ENCODE measurements around the gene KYAT1. TPM values are rescaled to one million over a fixed set of nuclear protein-coding genes. Genes with fewer than 3 reads are reported as not detected.
"Not testable (repeated sequence)": the region's sequence is repeated elsewhere in the genome, so short reads cannot be mapped to it uniquely, and the experiment has no call there.

KYAT1 gene
- total RNA-seq, 3 donors from 2014 or later (not counting 1 experiment from before 2014, with no cell fraction given) = 8.9 to 11.3 (median 9.1) TPM

GRCh38 chr9:128877852-128878251 is 3.9 kb downstream of the KYAT1 start:
- H3K9me3 ChIP-seq (ENCODE audit: control insufficient read depth, insufficient read depth, low read length) = no peaks in the 10 kb centered on the region

GRCh38 chr9:128870941-128871265 is 10.8 kb downstream of the KYAT1 start:
- H3K36me3 Mint-ChIP-seq; H3K4me3 ChIP-seq (ENCODE audit: low read length); H3K27ac ChIP-seq (ENCODE audit: low read length); H3K27ac Mint-ChIP-seq; DNase-seq; H3K9me3 ChIP-seq (ENCODE audit: control insufficient read depth, insufficient read depth, low read length); H3K4me1 ChIP-seq (ENCODE audit: control insufficient read depth, insufficient read depth, low read length); H3K4me1 Mint-ChIP-seq; H3K36me3 ChIP-seq (ENCODE audit: control insufficient read depth, insufficient read depth, low read length); H3K27me3 ChIP-seq (ENCODE audit: control insufficient read depth, insufficient read depth, low read length); H3K9me3 Mint-ChIP-seq; intact Hi-C loops (cut with micrococcal nuclease); H3K27me3 Mint-ChIP-seq (ENCODE audit: low read depth in 2 of 2); ATAC-seq; H3K4me3 Mint-ChIP-seq: not testable (repeated sequence)
- 88% methylated on average over 7 of the region's 7 CpGs for WGBS (ENCODE audit: insufficient coverage)

More at GRCh38 chr9:128877852-128878251, 3.9 kb downstream of the KYAT1 start:
- H3K36me3 ChIP-seq (ENCODE audit: control insufficient read depth, insufficient read depth, low read length) = no peaks in the 10 kb centered on the region
- Mint-ChIP-seq H3K27ac (no peak overlapping the region), H3K4me3 (no peak overlapping the region), H3K27me3 (ENCODE audit: low read depth in 2 of 2) (no peaks in the 10 kb centered on the region), H3K36me3 (no peaks in the 10 kb centered on the region), H3K9me3 (no peaks in the 10 kb centered on the region), H3K4me1 (peaks cover 24 to 27% of the 10 kb centered on the region in 2 donors)
- H3K4me3 ChIP-seq (ENCODE audit: low read length) = no peak overlapping the region
- no peak overlapping the region for H3K27ac ChIP-seq (ENCODE audit: low read length)
- DNase-seq (no peak), ATAC-seq (no peak)
- H3K4me1 ChIP-seq (ENCODE audit: control insufficient read depth, insufficient read depth, low read length) = peaks cover 10% of the 10 kb centered on the region
- TF ChIP-seq CTCF (IDR thresholded peaks at IDR 0.05) = no peak
- no peaks in the 10 kb centered on the region for H3K27me3 ChIP-seq (ENCODE audit: control insufficient read depth, insufficient read depth, low read length)
- WGBS (ENCODE audit: insufficient coverage) = 68% methylated on average over 5 of the region's 5 CpGs
- intact Hi-C loops (cut with micrococcal nuclease) = no loop called here

GRCh38 chr9:128870128-128870940 is 11.4 kb downstream of the KYAT1 start:
- Mint-ChIP-seq H3K36me3 (no peaks in the 10 kb centered on the region), H3K4me3 (no peak overlapping the region), H3K4me1 (no peaks in the 10 kb centered on the region), H3K27ac (no peak overlapping the region), H3K9me3 (no peaks in the 10 kb centered on the region), H3K27me3 (ENCODE audit: low read depth in 2 of 2) (no peaks in the 10 kb centered on the region)
- H3K4me1 ChIP-seq (ENCODE audit: control insufficient read depth, insufficient read depth, low read length) = no peaks in the 10 kb centered on the region
- intact Hi-C loops (cut with micrococcal nuclease) = no loop called here
- WGBS (ENCODE audit: insufficient coverage) = 97% methylated on average over 5 of the region's 7 CpGs
- no peaks in the 10 kb centered on the region for H3K9me3 ChIP-seq (ENCODE audit: control insufficient read depth, insufficient read depth, low read length)
- no peak for TF ChIP-seq CTCF (IDR thresholded peaks at IDR 0.05)
- DNase-seq = no peak
- no peak overlapping the region for H3K27ac ChIP-seq (ENCODE audit: low read length)
- no peak for ATAC-seq
- no peaks in the 10 kb centered on the region for H3K27me3 ChIP-seq (ENCODE audit: control insufficient read depth, insufficient read depth, low read length)
- no peak overlapping the region for H3K4me3 ChIP-seq (ENCODE audit: low read length)
- H3K36me3 ChIP-seq (ENCODE audit: control insufficient read depth, insufficient read depth, low read length) = no peaks in the 10 kb centered on the region

GRCh38 chr9:128863647-128864046 is 18.1 kb downstream of the KYAT1 start:
- Mint-ChIP-seq H3K27ac (peak overlapping the region in 1 of 2 donors; percentile 14), H3K4me1 (peaks cover 0 to 6% of the 10 kb centered on the region in 2 donors), H3K36me3 (no peaks in the 10 kb centered on the region), H3K27me3 (ENCODE audit: low read depth in 2 of 2) (no peaks in the 10 kb centered on the region), H3K9me3 (no peaks in the 10 kb centered on the region), H3K4me3 (no peak overlapping the region)
- peak; percentile 90 to 100 (median 98) for ATAC-seq
- intact Hi-C loops (cut with micrococcal nuclease) = loop anchor here (1.0 to 5.0 kb wide), 3 partner anchors 18 to 84 kb away; partner anchors contain the start of genes DOLK, KYAT1 and NUP188
- 23% methylated on average over 10 of the region's 10 CpGs for WGBS (ENCODE audit: insufficient coverage)
- no peaks in the 10 kb centered on the region for H3K36me3 ChIP-seq (ENCODE audit: control insufficient read depth, insufficient read depth, low read length)
- H3K4me3 ChIP-seq (ENCODE audit: low read length) = no peak overlapping the region
- H3K9me3 ChIP-seq (ENCODE audit: control insufficient read depth, insufficient read depth, low read length) = no peaks in the 10 kb centered on the region
- peak; percentile 94 for TF ChIP-seq CTCF (IDR thresholded peaks at IDR 0.05)
- H3K4me1 ChIP-seq (ENCODE audit: control insufficient read depth, insufficient read depth, low read length) = peaks cover 5% of the 10 kb centered on the region
- H3K27me3 ChIP-seq (ENCODE audit: control insufficient read depth, insufficient read depth, low read length) = no peaks in the 10 kb centered on the region
- DNase-seq = peak; percentile 85 to 90
- H3K27ac ChIP-seq (ENCODE audit: low read length) = no peak overlapping the region

Data from natural killer cell (primary cell).